Loucy (cell line): ENCODE results near the gene HHIP.
A peak's percentile ranks its signal among the peaks of the same experiment; 100 is the strongest.

ENCODE experiments used
- H2AFZ ChIP-seq: fragments of 200-600 bp; sonication (generic); 2 replicates; pipeline ENCODE4 v1.6.0; 2016; ENCODE audit warnings: antibody characterized with exemption, mild to moderate bottlenecking, low read length, moderate library complexity
- H3F3A ChIP-seq: fragments of 200-600 bp; 2 replicates; pipeline ENCODE4 v1.6.0; 2016; ENCODE audit warnings: antibody characterized with exemption, low read depth, mild to moderate bottlenecking
- H3K27me3 ChIP-seq: fragments of 200-600 bp; sonication (generic); 2 replicates; pipeline ENCODE4 v1.6.1; 2014; ENCODE audit warnings: low read length, mild to moderate bottlenecking; ENCODE audit not compliant: insufficient read depth, poor library complexity, severe bottlenecking
- H3K36me3 ChIP-seq: fragments of 200-600 bp; sonication (generic); 2 replicates; pipeline ENCODE4 v1.6.1; 2016; ENCODE audit warnings: low read length; ENCODE audit not compliant: insufficient read depth
- H3K4me1 ChIP-seq: fragments of 200-600 bp; sonication (generic); 2 replicates; pipeline ENCODE4 v1.5.1; 2014; ENCODE audit warnings: low read length, mild to moderate bottlenecking; ENCODE audit not compliant: insufficient read depth, poor library complexity, severe bottlenecking
- H3K4me2 ChIP-seq: fragments of 200-600 bp; sonication (generic); 2 replicates; pipeline ENCODE4 v1.6.0; 2014; ENCODE audit warnings: antibody characterized with exemption, low read length, low read depth, mild to moderate bottlenecking; ENCODE audit not compliant: poor library complexity, severe bottlenecking
- H3K4me3 ChIP-seq: fragments of 200-600 bp; sonication (generic); 2 replicates; pipeline ENCODE4 v1.5.1; 2014; ENCODE audit warnings: low read length, mild to moderate bottlenecking, mixed read lengths; ENCODE audit not compliant: poor library complexity, severe bottlenecking
- H3K79me2 ChIP-seq: fragments of 200-600 bp; sonication (generic); 2 replicates; pipeline ENCODE4 v1.6.1; 2014; ENCODE audit warnings: low read length; ENCODE audit not compliant: insufficient read depth
- H3K9ac ChIP-seq: fragments of 200-600 bp; sonication (generic); 2 replicates; pipeline ENCODE4 v1.6.0; 2014; ENCODE audit warnings: mild to moderate bottlenecking, low read depth, low read length, moderate library complexity; ENCODE audit not compliant: poor library complexity, severe bottlenecking
- H3K9me2 ChIP-seq: fragments of 200-600 bp; sonication (generic); replicated peaks from 2 replicates; pipeline ENCODE4 v1.6.1; 2016; ENCODE audit warnings: low read depth, low read length, mixed read lengths
- H3K9me3 ChIP-seq: fragments of 200-600 bp; sonication (generic); 2 replicates; pipeline ENCODE4 v1.6.1; 2014; ENCODE audit warnings: mild to moderate bottlenecking, antibody characterized with exemption, low read length, low read depth; ENCODE audit not compliant: insufficient read depth
- H4K20me1 ChIP-seq: fragments of 200-600 bp; sonication (generic); 2 replicates; pipeline ENCODE4 v1.6.0; 2014; ENCODE audit warnings: antibody characterized with exemption, low read length, mild to moderate bottlenecking; ENCODE audit not compliant: insufficient read depth, poor library complexity, severe bottlenecking
- EZH2phosphoT487 ChIP-seq: fragments of 200-600 bp; IDR thresholded peaks from 2 replicates; pipeline ENCODE4 v1.6.1; 2018; ENCODE audit warnings: antibody characterized with exemption, mild to moderate bottlenecking, moderate library complexity, borderline replicate concordance
- TF ChIP-seq, protein P1 (sequence below): fragments of 200-600 bp; sonication (generic); conservative IDR thresholded peaks from 2 replicates; pipeline ENCODE4 v1.5.1; 2014; ENCODE audit warnings: mild to moderate bottlenecking, antibody characterized with exemption, low read length

Gene HHIP, protein sequence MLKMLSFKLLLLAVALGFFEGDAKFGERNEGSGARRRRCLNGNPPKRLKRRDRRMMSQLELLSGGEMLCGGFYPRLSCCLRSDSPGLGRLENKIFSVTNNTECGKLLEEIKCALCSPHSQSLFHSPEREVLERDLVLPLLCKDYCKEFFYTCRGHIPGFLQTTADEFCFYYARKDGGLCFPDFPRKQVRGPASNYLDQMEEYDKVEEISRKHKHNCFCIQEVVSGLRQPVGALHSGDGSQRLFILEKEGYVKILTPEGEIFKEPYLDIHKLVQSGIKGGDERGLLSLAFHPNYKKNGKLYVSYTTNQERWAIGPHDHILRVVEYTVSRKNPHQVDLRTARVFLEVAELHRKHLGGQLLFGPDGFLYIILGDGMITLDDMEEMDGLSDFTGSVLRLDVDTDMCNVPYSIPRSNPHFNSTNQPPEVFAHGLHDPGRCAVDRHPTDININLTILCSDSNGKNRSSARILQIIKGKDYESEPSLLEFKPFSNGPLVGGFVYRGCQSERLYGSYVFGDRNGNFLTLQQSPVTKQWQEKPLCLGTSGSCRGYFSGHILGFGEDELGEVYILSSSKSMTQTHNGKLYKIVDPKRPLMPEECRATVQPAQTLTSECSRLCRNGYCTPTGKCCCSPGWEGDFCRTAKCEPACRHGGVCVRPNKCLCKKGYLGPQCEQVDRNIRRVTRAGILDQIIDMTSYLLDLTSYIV

DNA sequence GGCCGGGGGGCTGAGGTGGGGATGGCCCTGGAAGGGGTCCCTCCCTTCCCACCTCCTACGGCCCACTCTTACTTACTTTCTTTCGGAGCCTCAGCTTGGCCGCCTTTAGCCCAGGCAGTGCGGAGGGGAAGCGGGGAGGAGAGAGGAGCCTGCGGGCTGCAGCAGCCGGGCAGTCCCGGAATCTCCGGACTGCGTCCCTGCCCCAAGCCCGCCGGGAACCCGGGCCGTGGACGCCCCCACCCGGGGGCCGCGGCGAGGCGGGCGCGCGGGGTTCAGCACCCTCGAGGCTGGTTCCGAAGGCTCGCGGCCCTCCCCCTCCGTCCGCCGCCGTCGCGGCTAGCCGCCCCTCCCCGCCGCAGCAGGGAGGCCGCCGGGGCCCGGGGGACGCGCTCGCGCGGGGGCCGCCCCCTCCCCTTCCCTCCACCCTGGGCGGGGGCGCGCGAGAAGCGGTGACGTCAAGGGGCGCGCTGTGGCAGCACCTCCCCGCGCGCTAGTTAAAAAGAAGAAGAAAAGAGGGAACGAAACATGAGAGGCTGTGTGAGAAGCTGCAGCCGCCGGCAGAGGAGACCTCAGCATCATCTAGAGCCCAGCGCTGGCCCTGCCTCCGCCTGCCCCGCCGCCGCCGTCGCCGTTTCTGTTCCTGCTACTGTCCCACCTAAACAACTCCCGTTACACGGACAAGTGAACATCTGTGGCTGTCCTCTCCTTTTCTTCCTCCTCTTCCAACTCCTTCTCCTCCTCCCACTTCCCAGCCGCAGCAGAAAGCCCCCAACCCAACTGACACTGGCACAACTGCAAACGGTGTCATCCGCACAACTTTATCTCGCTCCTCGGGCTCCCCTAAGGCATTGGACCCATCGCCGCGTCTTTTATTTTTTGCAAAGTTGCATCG lies at the start of gene HHIP:
HHIP (plus strand) TSS at position 526 of the 892 bp plus-strand sequence. CDS start 520 bp downstream, outside the sequence.
- peaks cover 30% of the 10 kb centered on the region for H4K20me1 ChIP-seq
- peaks cover 35% of the 10 kb centered on the region for H3K4me1 ChIP-seq
- peaks cover 19% of the 10 kb centered on the region for H3F3A ChIP-seq
- no peak for TF ChIP-seq EZH2phosphoT487
- TF ChIP-seq, protein P1, sequence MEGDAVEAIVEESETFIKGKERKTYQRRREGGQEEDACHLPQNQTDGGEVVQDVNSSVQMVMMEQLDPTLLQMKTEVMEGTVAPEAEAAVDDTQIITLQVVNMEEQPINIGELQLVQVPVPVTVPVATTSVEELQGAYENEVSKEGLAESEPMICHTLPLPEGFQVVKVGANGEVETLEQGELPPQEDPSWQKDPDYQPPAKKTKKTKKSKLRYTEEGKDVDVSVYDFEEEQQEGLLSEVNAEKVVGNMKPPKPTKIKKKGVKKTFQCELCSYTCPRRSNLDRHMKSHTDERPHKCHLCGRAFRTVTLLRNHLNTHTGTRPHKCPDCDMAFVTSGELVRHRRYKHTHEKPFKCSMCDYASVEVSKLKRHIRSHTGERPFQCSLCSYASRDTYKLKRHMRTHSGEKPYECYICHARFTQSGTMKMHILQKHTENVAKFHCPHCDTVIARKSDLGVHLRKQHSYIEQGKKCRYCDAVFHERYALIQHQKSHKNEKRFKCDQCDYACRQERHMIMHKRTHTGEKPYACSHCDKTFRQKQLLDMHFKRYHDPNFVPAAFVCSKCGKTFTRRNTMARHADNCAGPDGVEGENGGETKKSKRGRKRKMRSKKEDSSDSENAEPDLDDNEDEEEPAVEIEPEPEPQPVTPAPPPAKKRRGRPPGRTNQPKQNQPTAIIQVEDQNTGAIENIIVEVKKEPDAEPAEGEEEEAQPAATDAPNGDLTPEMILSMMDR: no peak
- peaks cover 8% of the 10 kb centered on the region for H3K27me3 ChIP-seq
- H2AFZ ChIP-seq: peak within 1 kb of the TSS; percentile 66; the same call in 1 of the 2 replicates
- peak within 1 kb of the TSS; percentile 84 for H3K4me3 ChIP-seq
- peak within 1 kb of the TSS; percentile 97 for H3K4me2 ChIP-seq
- peaks cover 86% of the 10 kb centered on the region for H3K79me2 ChIP-seq
- H3K9me3 ChIP-seq: no peaks in the 10 kb centered on the region
- H3K9me2 ChIP-seq: no peaks in the 10 kb centered on the region
- H3K9ac ChIP-seq: peak within 1 kb of the TSS; percentile 100
- peaks cover 11% of the 10 kb centered on the region; the same call in 1 of the 2 replicates for H3K36me3 ChIP-seq

DNA sequence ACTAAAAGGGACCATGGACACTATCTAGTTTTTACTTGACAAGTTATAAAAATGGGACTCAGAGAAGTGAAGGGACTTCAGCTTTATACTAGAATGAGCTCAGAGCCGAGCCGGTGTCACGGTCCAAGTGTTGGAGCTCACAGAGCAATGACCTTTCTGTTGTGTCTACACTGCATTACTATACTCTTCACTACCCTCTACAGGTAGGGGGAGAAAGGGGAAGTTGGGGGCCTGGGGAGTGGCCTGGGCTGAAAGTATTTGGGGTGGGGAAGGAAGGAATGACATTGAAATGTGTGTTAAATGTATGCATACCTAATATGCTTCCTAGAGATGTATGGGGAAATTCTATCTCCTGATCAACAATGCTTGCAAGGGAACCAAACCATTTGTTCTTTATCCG lies 48.8 kb upstream of the HHIP start:
- Histone ChIP-seq H2AFZ (no peak overlapping the region), H4K20me1 (no peaks in the 10 kb centered on the region), H3K9me3 (no peaks in the 10 kb centered on the region), H3K27me3 (no peaks in the 10 kb centered on the region), H3F3A (no peaks in the 10 kb centered on the region), H3K79me2 (no peaks in the 10 kb centered on the region), H3K9ac (no peak overlapping the region), H3K36me3 (no peaks in the 10 kb centered on the region), H3K4me3 (no peak overlapping the region), H3K4me1 (peaks cover 3% of the 10 kb centered on the region), H3K4me2 (no peak overlapping the region), H3K9me2 (no peaks in the 10 kb centered on the region)
- no peak for TF ChIP-seq EZH2phosphoT487
- TF ChIP-seq, protein P1: peak; percentile 22

DNA sequence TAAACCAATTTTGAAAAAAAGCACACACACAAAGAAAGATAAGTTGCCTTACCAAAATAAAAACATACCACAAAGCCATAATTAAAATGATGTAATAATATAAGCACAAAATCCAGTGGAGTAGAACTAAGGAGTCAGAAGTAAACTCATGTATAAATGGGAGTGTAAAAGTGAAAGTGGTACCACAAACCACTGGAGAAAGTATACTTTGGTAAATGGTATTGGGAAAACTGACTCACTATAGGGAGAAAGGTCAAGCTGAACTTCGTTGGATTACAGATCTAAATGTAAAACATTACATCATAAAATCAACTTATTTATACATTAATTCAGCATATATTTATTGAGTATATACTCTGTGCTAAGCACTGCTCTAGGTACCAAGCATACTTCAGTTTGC lies 46.3 kb upstream of the HHIP start:
- H3K79me2 ChIP-seq: no peaks in the 10 kb centered on the region

More for the DNA sequence above, 46.3 kb upstream of the HHIP start:
- Histone ChIP-seq H3K27me3 (no peaks in the 10 kb centered on the region), H4K20me1 (no peaks in the 10 kb centered on the region), H2AFZ (peak overlapping the region; percentile 59; the same call in 1 of the 2 replicates), H3F3A (no peaks in the 10 kb centered on the region), H3K36me3 (no peaks in the 10 kb centered on the region), H3K4me3 (no peak overlapping the region), H3K4me2 (no peak overlapping the region), H3K9me2 (no peaks in the 10 kb centered on the region), H3K9ac (no peak overlapping the region), H3K4me1 (no peaks in the 10 kb centered on the region), H3K9me3 (no peaks in the 10 kb centered on the region; the same call in 1 of the 2 replicates)
- TF ChIP-seq, protein P1: no peak
- no peak for TF ChIP-seq EZH2phosphoT487
